OCI-LY3 (cell line): ENCODE results near the gene LRRC37B.

ENCODE experiments used
- H2AFZ ChIP-seq: fragments of 200-600, 300-600 bp; shearing (Covaris generic); 2 replicates; pipeline ENCODE4 v1.6.0; 2014; ENCODE audit warnings: antibody characterized with exemption, low read depth, low read length
- H3K27ac ChIP-seq: fragments of 200-600, 300-600 bp; sonication (generic); 2 replicates; pipeline ENCODE4 v1.5.1; 2014; ENCODE audit warnings: mild to moderate bottlenecking, low read length, moderate library complexity, mixed read lengths
- H3K27me3 ChIP-seq: fragments of 200-600, 300-600 bp; sonication (generic); 2 replicates; pipeline ENCODE4 v1.6.1; 2014; ENCODE audit warnings: low read depth, low read length, mixed read lengths
- H3K36me3 ChIP-seq: fragments of 200-600, 300-600 bp; sonication (generic); replicated peaks from 2 replicates; pipeline ENCODE3; 2014; ENCODE audit warnings: low read depth, low read length, mixed read lengths
- H3K4me1 ChIP-seq: fragments of 300-600, 200-600 bp; sonication (generic); 2 replicates; pipeline ENCODE4 v1.6.1; 2014; ENCODE audit warnings: low read length, mixed read lengths
- H3K4me2 ChIP-seq: fragments of 200-600, 300-600 bp; sonication (generic); 2 replicates; pipeline ENCODE4 v1.6.1; 2014; ENCODE audit warnings: low read length, mixed read lengths
- H3K4me3 ChIP-seq: fragments of 300-600, 200-600 bp; sonication (generic); 2 replicates; pipeline ENCODE4 v1.5.1; 2014; ENCODE audit warnings: antibody characterized with exemption, mild to moderate bottlenecking, low read length, moderate library complexity
- H3K79me2 ChIP-seq: fragments of 300-600, 200-600 bp; shearing (Covaris generic); 2 replicates; pipeline ENCODE4 v1.6.1; 2014; ENCODE audit warnings: mild to moderate bottlenecking, low read length, mixed read lengths
- H3K9ac ChIP-seq: fragments of 300-600, 200-600 bp; shearing (Covaris generic); 2 replicates; pipeline ENCODE4 v1.6.0; 2014; ENCODE audit warnings: mild to moderate bottlenecking, low read length, moderate library complexity
- H3K9me3 ChIP-seq: fragments of 200-600, 300-600 bp; shearing (Covaris generic); 2 replicates; pipeline ENCODE4 v1.6.1; 2014; ENCODE audit warnings: low read length, mixed read lengths; ENCODE audit not compliant: insufficient read depth
- H4K20me1 ChIP-seq: fragments of 200-600, 300-600 bp; sonication (generic); 2 replicates; pipeline ENCODE4 v1.6.1; 2016; ENCODE audit warnings: low read length, mixed read lengths; ENCODE audit not compliant: insufficient read depth
- CTCF ChIP-seq: fragments of 200-600, 300-600 bp; sonication (generic); IDR thresholded peaks from 2 replicates; pipeline ENCODE4 v1.5.1; 2014; ENCODE audit warnings: antibody characterized with exemption, low read length, low read depth
- EZH2phosphoT487 ChIP-seq: fragments of 200-600 bp; shearing (Covaris generic); IDR thresholded peaks from 2 replicates; pipeline ENCODE4 v1.6.1; 2018; ENCODE audit warnings: antibody characterized with exemption, mixed run types, low read depth

The LRRC37B gene

DNA sequence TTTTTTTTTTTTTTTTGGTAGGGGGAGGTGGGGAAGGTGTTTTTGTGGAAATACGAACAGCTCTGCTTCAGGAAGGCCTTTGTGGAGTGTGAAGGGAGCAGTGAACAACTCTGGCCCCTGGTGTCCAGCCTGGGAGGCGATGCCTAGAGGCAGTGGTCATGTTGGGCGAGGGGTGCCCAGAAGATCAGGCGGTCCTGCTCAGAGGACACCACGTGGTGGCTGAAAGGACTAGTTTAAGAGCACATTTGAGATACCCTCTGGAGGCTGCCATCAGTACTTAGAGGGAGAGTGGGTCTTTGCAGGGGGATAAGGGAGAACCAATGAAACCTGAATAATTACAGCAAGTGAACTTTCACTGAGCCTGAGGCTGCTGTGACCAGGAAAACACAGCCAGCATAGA is 95.0 kb downstream of the LRRC37B start:
- Histone ChIP-seq H3K36me3 (no peaks in the 10 kb centered on the region), H3K4me2 (no peak overlapping the region), H4K20me1 (no peaks in the 10 kb centered on the region), H3K9me3 (no peaks in the 10 kb centered on the region), H3K27ac (no peak overlapping the region), H3K9ac (no peak overlapping the region), H3K4me1 (peaks cover 1% of the 10 kb centered on the region; the same call in 1 of the 2 replicates), H2AFZ (no peak overlapping the region), H3K79me2 (no peaks in the 10 kb centered on the region), H3K27me3 (peaks cover 3% of the 10 kb centered on the region; the same call in 1 of the 2 replicates), H3K4me3 (no peak overlapping the region)
- TF ChIP-seq CTCF, result no peak
- TF ChIP-seq EZH2phosphoT487, result no peak

GRCh38 chr17:32102646-32103186 is 95.5 kb downstream of the LRRC37B start:
- Histone ChIP-seq H3K9ac (no peak overlapping the region), H3K36me3 (no peaks in the 10 kb centered on the region), H3K79me2 (no peaks in the 10 kb centered on the region), H4K20me1 (no peaks in the 10 kb centered on the region), H2AFZ (no peak overlapping the region), H3K27me3 (peaks cover 3% of the 10 kb centered on the region; the same call in 1 of the 2 replicates), H3K9me3 (no peaks in the 10 kb centered on the region), H3K4me1 (peaks cover 4% of the 10 kb centered on the region; the same call in 1 of the 2 replicates), H3K4me3 (no peak overlapping the region), H3K27ac (no peak overlapping the region), H3K4me2 (no peak overlapping the region)
- TF ChIP-seq EZH2phosphoT487, result no peak
- no peak for TF ChIP-seq CTCF
